K562 (cell line): ENCODE results near the gene TMEM214. TPM values are rescaled to one million over a fixed set of nuclear protein-coding genes. Genes with fewer than 3 reads are reported as not detected.

Experiments used
- NFATC3 ChIP-seq: fragments of 450-650 bp; IDR thresholded peaks from 2 replicates; pipeline ENCODE4 v1.6.1; 2017; ENCODE audit warnings: mild to moderate bottlenecking
- NR1H2 ChIP-seq: sonication (generic); formaldehyde crosslinking; IDR thresholded peaks from 2 replicates; pipeline ENCODE4 v1.4.0; 2020; ENCODE audit warnings: mild to moderate bottlenecking, missing genetic modification reagents
- NR2C1 ChIP-seq, 2 experiments: fragments of 450-650 bp; IDR thresholded peaks; 2 replicates each; pipeline ENCODE4 v1.6.1; 2017; ENCODE audit warnings: mild to moderate bottlenecking in 2 of 2, antibody characterized with exemption in 1 of 2, inconsistent platforms in 1 of 2, missing compliant biosample characterization in 1 of 2, missing genetic modification characterization in 1 of 2
- RUNX1 ChIP-seq: sonication (generic); IDR thresholded peaks from 2 replicates; pipeline ENCODE4 v1.6.1; 2016; ENCODE audit warnings: antibody characterized with exemption, low read depth
- SMAD1 ChIP-seq: fragments of 150-350 bp; IDR thresholded peaks from 2 replicates; pipeline ENCODE4 v1.6.1; 2014; ENCODE audit warnings: low read length, low read depth; ENCODE audit not compliant: partially characterized antibody
- SMAD4 ChIP-seq: fragments of 250-450 bp; sonication (Bioruptor Pico); conservative IDR thresholded peaks from 2 replicates; pipeline ENCODE4 v1.8.0; 2021; ENCODE audit warnings: inconsistent platforms, mild to moderate bottlenecking, moderate library complexity
- SMARCB1 ChIP-seq: IDR thresholded peaks from 2 replicates; pipeline ENCODE4 v1.6.1; 2011; ENCODE audit warnings: improper control_type of control experiment, low read depth; ENCODE audit not compliant: insufficient read length
- SOX6 ChIP-seq: fragments of 450-650 bp; IDR thresholded peaks from 2 replicates; pipeline ENCODE4 v1.6.1; 2014; ENCODE audit warnings: mild to moderate bottlenecking
- TCF3 ChIP-seq: sonication (generic); formaldehyde crosslinking; IDR thresholded peaks from 2 replicates; pipeline ENCODE4 v1.4.0; 2020; ENCODE audit warnings: mild to moderate bottlenecking, missing genetic modification reagents
- ZNF311 ChIP-seq: fragments of 250-450 bp; sonication (Bioruptor Pico); IDR thresholded peaks from 2 replicates; pipeline ENCODE4 v1.4.0; 2020; ENCODE audit warnings: mild to moderate bottlenecking, moderate library complexity
- polyA plus RNA-seq, 8 experiments: library from polyadenylated mRNA; depleted of rRNA in 4 of 8; stranded (reverse) in 5 of 8; unstranded in 3 of 8; fragments of >200 nt; fragmentation: Nextera tagmentation in 2 of 8; fragmentation: Illumina TruSeq in 1 of 8; extraction: Ambion mirVana in 2 of 8; extraction: Trizol in 1 of 8; gene quantifications; 2 replicates each; pipeline versions ENCODE4 v1.2.1 to v1.2.3, GENCODE V29; 2011 to 2014; ENCODE audit warnings: inconsistent platforms in 1 of 8, missing spikeins in 1 of 8
- total RNA-seq, 7 experiments: library from RNA; depleted of rRNA in 6 of 7; stranded (reverse); fragments of >200 nt in 6 of 7; fragmentation: Illumina TruSeq in 2 of 7; extraction: Trizol in 2 of 7; gene quantifications; 2 replicates each; pipeline versions ENCODE4 v1.2.1 to v1.2.3, GENCODE V29; 2011 to 2021; ENCODE audit warnings: low replicate concordance in 1 of 7
- TF ChIP-seq, protein P1 (sequence below): sonication (generic); formaldehyde crosslinking; IDR thresholded peaks from 2 replicates; pipeline ENCODE4 v1.5.0; 2020; ENCODE audit warnings: missing genetic modification reagents
- TF ChIP-seq, protein P2 (sequence below): fragments of 450-650 bp; IDR thresholded peaks from 2 replicates; pipeline ENCODE4 v1.6.1; 2016; ENCODE audit warnings: mild to moderate bottlenecking

Gene TMEM214
- total and polyA plus RNA-seq, 9 of the 15 experiments (the other 6 are each of a cell fraction or from before 2014, with no cell fraction given) = 11.4 to 81.4 (median 44.1) TPM

DNA sequence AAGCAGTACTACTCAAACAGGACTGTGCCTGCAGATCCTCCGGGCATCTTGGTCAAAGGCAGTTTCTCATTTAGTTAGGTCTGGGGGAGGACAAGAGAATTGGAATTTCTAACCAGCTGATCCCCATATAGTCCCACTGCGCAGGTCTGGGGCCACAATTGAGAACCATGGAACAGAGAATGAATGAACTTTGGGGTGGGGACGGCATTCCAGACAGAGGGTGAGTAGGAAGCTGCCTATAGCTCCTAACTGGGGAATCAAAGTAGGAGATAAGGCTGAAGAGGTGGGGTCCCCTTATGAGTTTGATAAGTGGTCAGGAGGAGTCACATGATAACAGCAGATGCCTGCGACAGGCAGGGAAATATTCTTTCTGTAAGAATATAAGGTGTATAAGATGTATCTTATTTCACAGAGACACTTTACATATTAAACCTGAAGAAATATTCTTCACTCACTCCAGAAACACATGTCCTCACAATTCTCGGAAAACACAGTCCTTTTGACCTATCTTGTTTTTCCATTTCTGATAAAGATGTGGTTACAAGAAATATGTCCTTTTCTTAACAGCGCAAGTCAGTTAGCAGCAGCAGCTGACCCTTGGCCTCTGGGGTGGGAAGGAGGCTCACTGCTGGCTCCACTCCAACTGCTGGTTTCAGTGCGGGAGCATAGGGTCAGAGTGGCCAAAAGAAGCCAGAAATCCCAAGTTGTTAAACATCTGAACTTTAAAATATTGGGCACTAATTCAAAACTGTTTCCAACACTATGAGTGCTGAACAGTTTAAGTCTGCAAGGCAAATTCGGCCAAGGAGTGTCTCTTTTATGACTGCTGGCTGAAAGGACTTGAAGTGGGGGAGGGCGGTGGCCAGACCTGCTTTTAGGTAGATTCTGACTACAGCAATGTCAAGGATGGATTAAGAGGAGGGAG, 12.6 kb upstream of the TMEM214 start (continued):
- TF ChIP-seq RUNX1 = 0 out of 2 replicates have a peak, but pooled peaks have one; percentile 47
- TF ChIP-seq TCF3 (CRISPR knock-in tag) = peak; percentile 90
- TF ChIP-seq, protein P1, sequence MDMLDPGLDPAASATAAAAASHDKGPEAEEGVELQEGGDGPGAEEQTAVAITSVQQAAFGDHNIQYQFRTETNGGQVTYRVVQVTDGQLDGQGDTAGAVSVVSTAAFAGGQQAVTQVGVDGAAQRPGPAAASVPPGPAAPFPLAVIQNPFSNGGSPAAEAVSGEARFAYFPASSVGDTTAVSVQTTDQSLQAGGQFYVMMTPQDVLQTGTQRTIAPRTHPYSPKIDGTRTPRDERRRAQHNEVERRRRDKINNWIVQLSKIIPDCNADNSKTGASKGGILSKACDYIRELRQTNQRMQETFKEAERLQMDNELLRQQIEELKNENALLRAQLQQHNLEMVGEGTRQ (CRISPR knock-in tag) = peak; percentile 32
- TF ChIP-seq SMAD4 (CRISPR knock-in tag) = peak; percentile 72
- 0 out of 2 replicates have a peak, but pooled peaks have one; percentile 14 for TF ChIP-seq NR1H2
- TF ChIP-seq, protein P2, sequence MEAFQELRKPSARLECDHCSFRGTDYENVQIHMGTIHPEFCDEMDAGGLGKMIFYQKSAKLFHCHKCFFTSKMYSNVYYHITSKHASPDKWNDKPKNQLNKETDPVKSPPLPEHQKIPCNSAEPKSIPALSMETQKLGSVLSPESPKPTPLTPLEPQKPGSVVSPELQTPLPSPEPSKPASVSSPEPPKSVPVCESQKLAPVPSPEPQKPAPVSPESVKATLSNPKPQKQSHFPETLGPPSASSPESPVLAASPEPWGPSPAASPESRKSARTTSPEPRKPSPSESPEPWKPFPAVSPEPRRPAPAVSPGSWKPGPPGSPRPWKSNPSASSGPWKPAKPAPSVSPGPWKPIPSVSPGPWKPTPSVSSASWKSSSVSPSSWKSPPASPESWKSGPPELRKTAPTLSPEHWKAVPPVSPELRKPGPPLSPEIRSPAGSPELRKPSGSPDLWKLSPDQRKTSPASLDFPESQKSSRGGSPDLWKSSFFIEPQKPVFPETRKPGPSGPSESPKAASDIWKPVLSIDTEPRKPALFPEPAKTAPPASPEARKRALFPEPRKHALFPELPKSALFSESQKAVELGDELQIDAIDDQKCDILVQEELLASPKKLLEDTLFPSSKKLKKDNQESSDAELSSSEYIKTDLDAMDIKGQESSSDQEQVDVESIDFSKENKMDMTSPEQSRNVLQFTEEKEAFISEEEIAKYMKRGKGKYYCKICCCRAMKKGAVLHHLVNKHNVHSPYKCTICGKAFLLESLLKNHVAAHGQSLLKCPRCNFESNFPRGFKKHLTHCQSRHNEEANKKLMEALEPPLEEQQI = no peak
- TF ChIP-seq SOX6 = peak; percentile 87
- no peak for TF ChIP-seq SMARCB1
- TF ChIP-seq SMAD1 = peak; percentile 54
- TF ChIP-seq NFATC3 = peak; percentile 71; the same call in 1 of the 2 replicates
- TF ChIP-seq ZNF311 = 0 out of 2 replicates have a peak, but pooled peaks have one; percentile 60
- TF ChIP-seq NR2C1 (IDR thresholded peaks at IDR 0.05) = peak; percentile 90
- TF ChIP-seq NR2C1 (tag; IDR thresholded peaks at IDR 0.05) = peak; percentile 94
